Astrocyte of the spinal cord (primary cell): ENCODE data around the gene RNF152.
"Not testable (repeated sequence)": the region's sequence is repeated elsewhere in the genome, so short reads cannot be mapped to it uniquely, and the experiment has no call there.

Experiments used
- DNase-seq: peaks from one replicate; pipeline ENCODE4 v3.0.0; 2011; ENCODE audit warnings: low read depth, low spot score
- H3K4me3 ChIP-seq: 2 replicates; pipeline ENCODE4 v1.5.1; 2011; ENCODE audit warnings: low read depth, mild to moderate bottlenecking, low read length, moderate library complexity
- CTCF ChIP-seq: IDR thresholded peaks from 2 replicates; pipeline ENCODE4 v1.5.1; 2012; ENCODE audit warnings: low read depth, mild to moderate bottlenecking, low read length, inconsistent platforms
- in situ Hi-C: cut with HindIII; loops from 2 replicates; pipeline ENCODE4 v1.10.0; 2017; ENCODE audit warnings: low sequenced_read_pairs

Gene RNF152

DNA sequence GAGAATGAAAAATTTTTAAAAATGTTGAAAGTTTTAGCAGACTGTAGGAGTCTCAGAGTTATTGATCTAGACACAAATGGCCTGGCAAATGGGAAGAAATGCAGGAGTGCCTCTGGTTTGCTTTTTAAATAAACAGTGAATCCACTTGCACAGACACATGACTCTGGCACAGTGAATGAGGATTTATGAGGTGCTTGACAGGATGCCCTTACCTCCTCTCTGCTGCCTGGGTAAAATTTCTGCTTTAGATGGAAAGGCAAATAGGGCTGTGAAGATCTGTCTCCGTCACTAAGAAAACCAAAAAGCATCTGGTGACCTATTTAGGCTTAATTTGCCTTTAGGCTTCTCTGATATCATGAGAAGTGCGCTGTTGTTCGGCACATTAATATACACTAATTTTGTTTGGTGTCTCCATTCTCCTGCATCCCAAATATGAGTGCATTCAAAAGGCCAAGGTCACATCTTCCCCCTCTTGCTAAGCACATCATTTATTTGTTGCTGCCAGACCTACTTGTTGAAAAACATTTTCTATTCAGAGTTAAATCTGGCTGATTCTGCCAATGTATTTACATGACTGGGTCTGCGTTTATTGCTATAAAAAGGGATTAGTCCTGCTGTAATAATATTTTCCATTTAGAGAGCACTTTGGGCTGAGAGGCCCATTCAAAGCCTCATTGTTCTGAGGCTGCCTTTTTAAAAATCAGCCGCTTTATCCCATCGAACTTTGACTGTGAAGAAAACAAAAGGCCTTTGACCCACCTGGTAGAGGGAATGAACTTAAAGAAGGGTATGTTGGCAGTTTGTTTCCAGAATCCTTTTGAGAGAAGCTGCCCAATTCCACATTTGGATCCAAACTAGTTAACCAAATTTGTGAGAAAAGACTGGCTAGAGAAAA, 94.9 kb downstream of the RNF152 start:
- in situ Hi-C loops = no loop called here
- TF ChIP-seq CTCF = no peak
- no peak overlapping the region for H3K4me3 ChIP-seq
- no peak for DNase-seq

DNA sequence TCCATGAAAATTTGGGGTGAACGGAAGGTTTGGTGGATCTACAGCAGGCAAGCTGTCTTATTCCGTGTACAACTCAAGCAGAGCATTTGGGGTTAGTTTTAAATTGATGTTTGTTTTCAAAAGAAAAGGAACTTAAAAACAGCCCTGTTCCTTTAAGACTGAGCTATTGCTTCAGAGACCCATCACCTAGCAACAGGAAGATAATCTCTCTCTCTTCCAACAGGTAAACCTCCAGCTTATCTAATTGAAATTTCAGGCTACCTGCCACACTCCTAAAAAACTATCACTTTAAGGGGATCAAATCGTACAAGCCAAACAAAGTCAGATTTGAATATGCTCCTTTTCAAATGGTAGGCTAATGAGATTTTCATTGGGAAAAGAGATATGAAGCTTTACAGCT, 101.8 kb downstream of the RNF152 start:
- DNase-seq = no peak
- H3K4me3 ChIP-seq = no peak overlapping the region
- in situ Hi-C loops = no loop called here
- TF ChIP-seq CTCF = no peak

- H3K4me3 ChIP-seq, DNase-seq, in situ Hi-C loops: not testable (repeated sequence)
Observed at GRCh38 chr18:61787011-61787670, 105.7 kb downstream of the RNF152 start.

GRCh38 chr18:61785588-61785987, 107.2 kb downstream of the RNF152 start:
- DNase-seq = no peak
- in situ Hi-C loops = no loop called here
- no peak for TF ChIP-seq CTCF
- no peak overlapping the region for H3K4me3 ChIP-seq

GRCh38 chr18:61784834-61785233, 108.0 kb downstream of the RNF152 start:
- in situ Hi-C loops = no loop called here
- DNase-seq = no peak
- TF ChIP-seq CTCF = no peak
- H3K4me3 ChIP-seq = no peak overlapping the region

DNA sequence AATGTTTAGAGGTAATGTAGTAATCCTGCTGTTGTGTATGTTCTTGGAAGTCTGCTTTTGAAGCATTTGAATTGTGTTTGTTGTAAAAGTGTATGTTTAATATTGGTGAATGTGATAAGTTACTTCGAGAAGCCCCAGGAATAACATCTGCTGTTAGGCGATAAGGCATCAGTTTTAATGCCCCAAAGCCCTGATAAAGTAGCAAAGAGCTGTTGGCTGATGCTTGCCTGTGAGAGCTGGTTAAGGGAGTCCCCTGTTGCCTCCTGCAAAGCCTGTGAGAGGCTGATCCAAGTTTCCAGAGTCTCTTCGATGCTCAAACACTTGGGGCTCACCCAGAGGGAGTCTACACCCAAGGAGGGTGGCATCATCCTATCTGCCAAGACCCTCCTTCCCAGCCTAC, 110.3 kb downstream of the RNF152 start:
- no peak for DNase-seq
- in situ Hi-C loops = no loop called here
- no peak for TF ChIP-seq CTCF
- H3K4me3 ChIP-seq = no peak overlapping the region

DNA sequence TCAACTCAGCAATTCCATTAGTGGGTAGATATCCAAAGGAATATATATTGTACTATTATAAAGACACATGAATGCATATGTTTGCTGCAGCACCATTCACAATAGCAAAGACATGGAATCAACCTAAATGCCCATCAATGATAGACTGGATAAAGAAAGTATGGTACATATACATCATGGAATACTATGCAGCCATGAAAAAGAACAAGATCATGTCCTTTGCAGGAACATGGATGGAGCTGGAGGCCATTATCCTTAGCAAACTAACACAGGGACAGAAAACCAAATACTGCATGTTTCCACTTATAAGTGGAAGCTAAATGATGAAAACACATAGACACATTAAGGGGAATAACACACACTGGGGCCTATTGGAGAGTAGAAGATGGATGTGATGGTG, 116.6 kb downstream of the RNF152 start:
- DNase-seq, in situ Hi-C loops, H3K4me3 ChIP-seq: not testable (repeated sequence)
